ENCODE measurements around the gene OSBP2.
A peak's percentile ranks its signal among the peaks of the same experiment; 100 is the strongest.

Gene OSBP2

GRCh38 chr22:30694640-30695350 is at the start of gene OSBP2:
Gene OSBP2, plus strand, starts transcription at chr22:30694874. Its CDS starts 36 bp downstream, at chr22:30694910.
- peak; percentile 59 for DNase-seq (ENCODE audit: extremely low spot score)
- no peak for TF ChIP-seq CTCF (IDR thresholded peaks at IDR 0.05; ENCODE audit: control extremely low read depth, extremely low read depth, low read depth, missing control alignments)
- CTCF ChIA-PET = interaction anchor here (0.6 to 1.7 kb wide), 3 partner anchors 10 to 60 kb away, joined by 3 to 4 read pairs (median 3); no protein-coding TSS in a partner anchor

GRCh38 chr22:30646518-30647160 is 48.0 kb upstream of the OSBP2 start:
- ChIA-PET CTCF (interaction anchor here (9.7 kb wide), 1 partner anchor 12 kb away, joined by 67 read pairs; the partner anchor contains the start of gene SLC35E4), POLR2A (no interaction called here)
- no peak for DNase-seq (ENCODE audit: extremely low spot score)

More at GRCh38 chr22:30694640-30695350, at the start of gene OSBP2:
- POLR2A ChIA-PET = no interaction called here

GRCh38 chr22:30647536-30647935 is 47.1 kb upstream of the OSBP2 start:
- ChIA-PET CTCF (interaction anchor here (9.7 kb wide), 1 partner anchor 13 kb away, joined by 67 read pairs; the partner anchor contains the start of gene SLC35E4), POLR2A (no interaction called here)
- no peak for TF ChIP-seq CTCF (IDR thresholded peaks at IDR 0.05; ENCODE audit: control extremely low read depth, extremely low read depth, low read depth, missing control alignments)
- no peak for DNase-seq (ENCODE audit: extremely low spot score)

More at GRCh38 chr22:30646518-30647160, 48.0 kb upstream of the OSBP2 start:
- TF ChIP-seq CTCF (IDR thresholded peaks at IDR 0.05; ENCODE audit: control extremely low read depth, extremely low read depth, low read depth, missing control alignments) = no peak

GRCh38 chr22:30648825-30649224 is 45.8 kb upstream of the OSBP2 start:
- DNase-seq (ENCODE audit: extremely low spot score) = no peak
- POLR2A ChIA-PET = no interaction called here
- no peak for TF ChIP-seq CTCF (IDR thresholded peaks at IDR 0.05; ENCODE audit: control extremely low read depth, extremely low read depth, low read depth, missing control alignments)
- CTCF ChIA-PET = interaction anchor here (9.7 kb wide), 1 partner anchor 14 kb away, joined by 67 read pairs; the partner anchor contains the start of gene SLC35E4

- peak; percentile 86 for DNase-seq (ENCODE audit: extremely low spot score)
- TF ChIP-seq CTCF (IDR thresholded peaks at IDR 0.05; ENCODE audit: control extremely low read depth, extremely low read depth, low read depth, missing control alignments) = no peak
- ChIA-PET POLR2A (no interaction called here), CTCF (interaction anchor here (1.7 to 9.7 kb wide), 2 partner anchors 11 to 15 kb away, joined by 3 to 67 read pairs; partner anchors contain the start of gene SLC35E4)
Measured at GRCh38 chr22:30649430-30650007, 45.2 kb upstream of the OSBP2 start.

GRCh38 chr22:30650508-30651116 is 44.1 kb upstream of the OSBP2 start:
- TF ChIP-seq CTCF (IDR thresholded peaks at IDR 0.05; ENCODE audit: control extremely low read depth, extremely low read depth, low read depth, missing control alignments) = no peak
- no peak for DNase-seq (ENCODE audit: extremely low spot score)
- ChIA-PET CTCF (interaction anchor here (1.7 to 9.7 kb wide), 2 partner anchors 12 to 16 kb away, joined by 3 to 67 read pairs; partner anchors contain the start of gene SLC35E4), POLR2A (no interaction called here)

Data from GM10248 (cell line).